OCI-LY1 (cell line): ENCODE results near the gene BMPR1A.

Experiments used
- H2AFZ ChIP-seq: fragments of 200-600 bp; sonication (generic), shearing (Covaris generic); 2 replicates; pipeline ENCODE4 v1.6.0; 2014; ENCODE audit warnings: antibody characterized with exemption, mild to moderate bottlenecking, low read length
- H3F3A ChIP-seq: fragments of 200-600 bp; sonication (generic), shearing (Covaris generic); 2 replicates; pipeline ENCODE4 v1.6.0; 2014; ENCODE audit warnings: mild to moderate bottlenecking, antibody characterized with exemption, low read length, moderate library complexity; ENCODE audit not compliant: insufficient read depth
- H3K27ac ChIP-seq: fragments of 200-600 bp; sonication (generic); 2 replicates; pipeline ENCODE4 v1.5.1; 2014; ENCODE audit warnings: low read length, mixed run types, mild to moderate bottlenecking, low read depth; ENCODE audit not compliant: poor library complexity, severe bottlenecking
- H3K27me3 ChIP-seq: fragments of 200-600 bp; sonication (generic); 2 replicates; pipeline ENCODE4 v1.6.0; 2014; ENCODE audit warnings: antibody characterized with exemption, mild to moderate bottlenecking, low read length, moderate library complexity; ENCODE audit not compliant: insufficient read depth
- H3K36me3 ChIP-seq: fragments of 200-600 bp; sonication (generic); 2 replicates; pipeline ENCODE4 v1.6.1; 2014; ENCODE audit warnings: mild to moderate bottlenecking, antibody characterized with exemption, low read length, moderate library complexity, mixed read lengths; ENCODE audit not compliant: insufficient read depth
- H3K4me1 ChIP-seq: fragments of 200-600 bp; sonication (generic); 2 replicates; pipeline ENCODE4 v1.5.1; 2014; ENCODE audit warnings: mild to moderate bottlenecking, low read length, moderate library complexity; ENCODE audit not compliant: insufficient read depth, severe bottlenecking
- H3K4me2 ChIP-seq: fragments of 200-600 bp; sonication (generic), shearing (Covaris generic); 2 replicates; pipeline ENCODE4 v1.6.1; 2014; ENCODE audit warnings: low read length
- H3K4me3 ChIP-seq: fragments of 200-600 bp; sonication (generic); 2 replicates; pipeline ENCODE4 v1.5.1; 2014; ENCODE audit warnings: low read length, low read depth, mild to moderate bottlenecking, mixed read lengths; ENCODE audit not compliant: poor library complexity, severe bottlenecking
- H3K79me2 ChIP-seq: fragments of 200-600 bp; shearing (Covaris generic); 2 replicates; pipeline ENCODE4 v1.6.1; 2016; ENCODE audit warnings: mixed run types, low read length, mixed read lengths; ENCODE audit not compliant: insufficient read depth
- H3K9ac ChIP-seq: fragments of 200-600 bp; sonication (generic), shearing (Covaris generic); 2 replicates; pipeline ENCODE4 v1.6.1; 2014; ENCODE audit warnings: mild to moderate bottlenecking, low read length, mixed read lengths
- H3K9me2 ChIP-seq: fragments of 200-600 bp; sonication (generic), shearing (Covaris generic); 2 replicates; pipeline ENCODE4 v1.6.1; 2014; ENCODE audit warnings: low read depth, mild to moderate bottlenecking, low read length, mixed read lengths
- H3K9me3 ChIP-seq: fragments of 200-600 bp; shearing (Covaris generic); 2 replicates; pipeline ENCODE4 v1.6.1; 2014; ENCODE audit warnings: low read length, mixed read lengths
- H4K20me1 ChIP-seq: fragments of 200-600 bp; sonication (generic), shearing (Covaris generic); 2 replicates; pipeline ENCODE4 v1.6.0; 2016; ENCODE audit warnings: mild to moderate bottlenecking, low read length; ENCODE audit not compliant: insufficient read depth
- EZH2 ChIP-seq: fragments of 200-600 bp; sonication (generic), shearing (Covaris generic); IDR thresholded peaks from 2 replicates; pipeline ENCODE4 v1.8.0; 2017; ENCODE audit warnings: borderline replicate concordance, mixed run types, mild to moderate bottlenecking, antibody characterized with exemption, low read length, moderate library complexity, mixed read lengths
- TF ChIP-seq, protein P1 (sequence below): fragments of 200-600 bp; sonication (generic), shearing (Covaris generic); IDR thresholded peaks from 2 replicates; pipeline ENCODE4 v1.5.1; 2017; ENCODE audit warnings: mild to moderate bottlenecking, antibody characterized with exemption, low read length, moderate library complexity, mixed read lengths

Gene BMPR1A

DNA sequence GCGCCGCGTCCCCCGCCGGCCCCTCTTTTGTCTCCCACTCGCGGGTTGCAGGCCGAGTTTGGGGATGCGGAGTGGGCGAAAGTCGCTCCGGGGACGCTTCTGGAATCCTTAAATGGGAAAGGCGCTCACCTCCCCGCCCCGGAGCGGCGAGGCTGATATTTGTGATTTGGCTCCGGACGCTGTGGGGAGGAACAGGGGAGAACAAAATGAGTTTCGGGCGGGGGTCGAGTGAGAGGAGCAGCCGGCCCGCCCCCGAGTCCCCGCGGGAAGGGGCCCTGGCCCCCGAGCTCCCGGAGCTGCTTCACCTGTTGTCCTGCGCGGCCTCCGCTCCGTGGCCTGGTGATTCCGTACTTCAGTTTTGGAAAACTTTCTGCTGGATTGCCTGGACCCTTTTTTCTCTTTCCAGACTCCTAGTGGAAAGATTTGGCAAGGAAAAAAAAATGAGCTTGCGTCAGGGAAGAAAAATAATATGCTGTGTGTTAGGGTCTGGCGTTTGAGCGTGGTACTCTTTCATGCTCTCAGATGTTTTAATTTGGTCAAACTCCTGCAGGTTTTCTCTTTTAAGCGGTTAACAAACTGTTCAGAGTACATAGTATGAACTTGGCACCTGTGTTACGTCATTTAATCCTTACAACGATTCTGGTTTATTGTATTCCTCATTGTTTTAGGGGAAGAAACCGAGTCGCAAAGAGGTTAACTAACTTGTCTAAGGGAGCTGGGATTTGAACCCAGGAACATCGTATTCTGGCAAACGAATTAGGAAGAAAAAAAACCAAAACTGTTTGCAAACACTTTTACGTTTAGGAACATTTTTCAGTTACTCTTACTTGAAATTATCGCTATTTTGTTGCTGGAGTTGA is 924 bp downstream of the BMPR1A start:
- Histone ChIP-seq H3K4me1 (peaks cover 36% of the 10 kb centered on the region), H3K79me2 (no peaks in the 10 kb centered on the region), H2AFZ (no peak overlapping the region), H3K27me3 (no peaks in the 10 kb centered on the region), H4K20me1 (no peaks in the 10 kb centered on the region), H3K4me3 (peak overlapping the region; percentile 79), H3K36me3 (no peaks in the 10 kb centered on the region; the same call in 1 of the 2 replicates), H3F3A (no peaks in the 10 kb centered on the region), H3K9me3 (no peaks in the 10 kb centered on the region), H3K27ac (no peak overlapping the region), H3K4me2 (peak overlapping the region; percentile 97), H3K9me2 (no peaks in the 10 kb centered on the region), H3K9ac (peak overlapping the region; percentile 80)
- TF ChIP-seq EZH2, result no peak
- TF ChIP-seq, protein P1, sequence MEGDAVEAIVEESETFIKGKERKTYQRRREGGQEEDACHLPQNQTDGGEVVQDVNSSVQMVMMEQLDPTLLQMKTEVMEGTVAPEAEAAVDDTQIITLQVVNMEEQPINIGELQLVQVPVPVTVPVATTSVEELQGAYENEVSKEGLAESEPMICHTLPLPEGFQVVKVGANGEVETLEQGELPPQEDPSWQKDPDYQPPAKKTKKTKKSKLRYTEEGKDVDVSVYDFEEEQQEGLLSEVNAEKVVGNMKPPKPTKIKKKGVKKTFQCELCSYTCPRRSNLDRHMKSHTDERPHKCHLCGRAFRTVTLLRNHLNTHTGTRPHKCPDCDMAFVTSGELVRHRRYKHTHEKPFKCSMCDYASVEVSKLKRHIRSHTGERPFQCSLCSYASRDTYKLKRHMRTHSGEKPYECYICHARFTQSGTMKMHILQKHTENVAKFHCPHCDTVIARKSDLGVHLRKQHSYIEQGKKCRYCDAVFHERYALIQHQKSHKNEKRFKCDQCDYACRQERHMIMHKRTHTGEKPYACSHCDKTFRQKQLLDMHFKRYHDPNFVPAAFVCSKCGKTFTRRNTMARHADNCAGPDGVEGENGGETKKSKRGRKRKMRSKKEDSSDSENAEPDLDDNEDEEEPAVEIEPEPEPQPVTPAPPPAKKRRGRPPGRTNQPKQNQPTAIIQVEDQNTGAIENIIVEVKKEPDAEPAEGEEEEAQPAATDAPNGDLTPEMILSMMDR, result no peak

- H3K9me2 ChIP-seq, result no peaks in the 10 kb centered on the region
- TF ChIP-seq, protein P1, result no peak
- TF ChIP-seq EZH2, result no peak
- H3F3A ChIP-seq, result no peaks in the 10 kb centered on the region
- H3K79me2 ChIP-seq, result no peaks in the 10 kb centered on the region
- H2AFZ ChIP-seq, result no peak overlapping the region
- peak overlapping the region; percentile 97 for H3K4me2 ChIP-seq
- no peaks in the 10 kb centered on the region; the same call in 1 of the 2 replicates for H3K36me3 ChIP-seq
- H3K4me1 ChIP-seq, result peaks cover 36% of the 10 kb centered on the region
- no peaks in the 10 kb centered on the region for H3K27me3 ChIP-seq
- no peaks in the 10 kb centered on the region for H4K20me1 ChIP-seq
- H3K4me3 ChIP-seq, result peak overlapping the region; percentile 79
- H3K27ac ChIP-seq, result no peak overlapping the region
- H3K9me3 ChIP-seq, result no peaks in the 10 kb centered on the region
- H3K9ac ChIP-seq, result no peak overlapping the region
These were observed 2.0 kb downstream of the BMPR1A start for GRCh38 chr10:86758189-86759072.

DNA sequence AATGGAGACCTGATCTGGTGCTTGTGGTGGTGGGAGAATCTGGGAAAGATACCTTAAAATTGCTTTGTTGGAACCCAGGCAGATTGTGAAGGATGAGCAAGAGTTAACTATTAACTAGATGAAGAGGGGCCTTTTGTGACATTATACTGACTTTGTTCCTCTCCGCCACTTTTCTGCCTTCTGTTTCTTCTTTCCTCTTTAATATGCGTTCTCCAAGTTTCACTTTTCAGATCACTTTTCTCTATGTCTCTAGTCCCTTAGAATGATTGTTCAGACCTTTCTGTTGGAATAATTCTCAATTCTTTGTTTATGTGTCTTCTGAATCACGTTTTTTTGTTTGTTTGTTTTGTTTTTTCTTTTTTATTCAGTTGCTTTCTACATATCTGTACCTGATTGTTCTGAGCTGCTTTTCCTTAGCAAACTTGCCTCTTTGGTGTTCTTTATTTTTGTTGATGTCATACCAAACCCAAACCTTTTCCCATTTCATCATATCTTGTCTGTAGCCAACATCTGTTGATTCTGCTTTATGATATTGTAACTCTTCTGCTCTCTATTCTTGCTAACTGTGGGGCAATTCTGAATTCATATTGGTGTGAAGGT is 2.8 kb downstream of the BMPR1A start:
- Histone ChIP-seq H3K79me2 (no peaks in the 10 kb centered on the region), H3K9me3 (no peaks in the 10 kb centered on the region), H3K9ac (no peak overlapping the region), H3K4me3 (no peak overlapping the region), H3K4me1 (peaks cover 36% of the 10 kb centered on the region), H3K36me3 (no peaks in the 10 kb centered on the region; the same call in 1 of the 2 replicates), H3K27me3 (no peaks in the 10 kb centered on the region), H3K27ac (no peak overlapping the region), H3K4me2 (0 out of 2 replicates have a peak overlapping the region, but pooled peaks have one; percentile 97), H3F3A (no peaks in the 10 kb centered on the region), H3K9me2 (no peaks in the 10 kb centered on the region), H4K20me1 (no peaks in the 10 kb centered on the region), H2AFZ (no peak overlapping the region)
- TF ChIP-seq EZH2, result no peak
- TF ChIP-seq, protein P1, result no peak
